ENCODE measurements around the gene RNF145. TPM values are rescaled to one million over a fixed set of nuclear protein-coding genes. Genes with fewer than 3 reads are reported as not detected.
"Not testable (repeated sequence)": the region's sequence is repeated elsewhere in the genome, so short reads cannot be mapped to it uniquely, and the experiment has no call there.

Gene RNF145
- total and polyA plus RNA-seq, 12 donors = 9.4 to 37.4 (median 22.2) TPM

GRCh38 chr5:159149085-159149484 is 60.3 kb downstream of the RNF145 start:
- no peaks in the 10 kb centered on the region for H3K9me3 ChIP-seq
- no peaks in the 10 kb centered on the region for H3K4me1 ChIP-seq
- no peak overlapping the region for H3K27ac ChIP-seq
- TF ChIP-seq, protein P1, sequence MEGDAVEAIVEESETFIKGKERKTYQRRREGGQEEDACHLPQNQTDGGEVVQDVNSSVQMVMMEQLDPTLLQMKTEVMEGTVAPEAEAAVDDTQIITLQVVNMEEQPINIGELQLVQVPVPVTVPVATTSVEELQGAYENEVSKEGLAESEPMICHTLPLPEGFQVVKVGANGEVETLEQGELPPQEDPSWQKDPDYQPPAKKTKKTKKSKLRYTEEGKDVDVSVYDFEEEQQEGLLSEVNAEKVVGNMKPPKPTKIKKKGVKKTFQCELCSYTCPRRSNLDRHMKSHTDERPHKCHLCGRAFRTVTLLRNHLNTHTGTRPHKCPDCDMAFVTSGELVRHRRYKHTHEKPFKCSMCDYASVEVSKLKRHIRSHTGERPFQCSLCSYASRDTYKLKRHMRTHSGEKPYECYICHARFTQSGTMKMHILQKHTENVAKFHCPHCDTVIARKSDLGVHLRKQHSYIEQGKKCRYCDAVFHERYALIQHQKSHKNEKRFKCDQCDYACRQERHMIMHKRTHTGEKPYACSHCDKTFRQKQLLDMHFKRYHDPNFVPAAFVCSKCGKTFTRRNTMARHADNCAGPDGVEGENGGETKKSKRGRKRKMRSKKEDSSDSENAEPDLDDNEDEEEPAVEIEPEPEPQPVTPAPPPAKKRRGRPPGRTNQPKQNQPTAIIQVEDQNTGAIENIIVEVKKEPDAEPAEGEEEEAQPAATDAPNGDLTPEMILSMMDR (IDR thresholded peaks at IDR 0.05) = no peak
- no peak for ATAC-seq
- intact Hi-C loops (cut with DNase I) = no loop called here
- WGBS, 2 donors = 92 to 96% methylated on average over 7 of the region's 7 CpGs
- no peaks in the 10 kb centered on the region for H3K36me3 ChIP-seq
- no peak for DNase-seq
- H3K27me3 ChIP-seq = peaks cover 0 to 4% (median 0%) of the 10 kb centered on the region in 7 donors
- H3K4me3 ChIP-seq = no peak overlapping the region

GRCh38 chr5:159147976-159148375 is 61.4 kb downstream of the RNF145 start:
- Histone ChIP-seq H3K27me3 (peaks cover 0 to 4% (median 0%) of the 10 kb centered on the region in 7 donors), H3K27ac (no peak overlapping the region), H3K36me3 (no peaks in the 10 kb centered on the region), H3K9me3 (no peaks in the 10 kb centered on the region), H3K4me1 (no peaks in the 10 kb centered on the region), H3K4me3 (no peak overlapping the region)
- intact Hi-C loops (cut with DNase I) = no loop called here
- TF ChIP-seq, protein P1 (IDR thresholded peaks at IDR 0.05) = no peak
- WGBS, 2 donors = 65 to 76% methylated on average over 1 of the region's 1 CpG
- DNase-seq (no peak), ATAC-seq (no peak)

- TF ChIP-seq, protein P1 (IDR thresholded peaks at IDR 0.05) = no peak
- DNase-seq (no peak), ATAC-seq (no peak)
- Histone ChIP-seq H3K36me3 (no peaks in the 10 kb centered on the region), H3K4me3 (no peak overlapping the region), H3K9me3 (no peaks in the 10 kb centered on the region), H3K4me1 (no peaks in the 10 kb centered on the region), H3K27me3 (peaks cover 0 to 7% (median 0%) of the 10 kb centered on the region in 7 donors), H3K27ac (no peak overlapping the region)
- WGBS, 2 donors = 41 to 76% methylated on average over 4 of the region's 4 CpGs
- intact Hi-C loops (cut with DNase I) = no loop called here
Observed at GRCh38 chr5:159146839-159147238, 62.5 kb downstream of the RNF145 start.

- H3K27me3 ChIP-seq = peaks cover 0 to 11% (median under 1%) of the 10 kb centered on the region in 7 donors
- H3K36me3 ChIP-seq; H3K27ac ChIP-seq; H3K4me3 ChIP-seq; intact Hi-C loops (cut with DNase I); ATAC-seq; H3K4me1 ChIP-seq; H3K9me3 ChIP-seq; DNase-seq: not testable (repeated sequence)
- 93 to 96% methylated on average over 1 of the region's 1 CpG for WGBS, 2 donors
Observed at GRCh38 chr5:159145160-159145559, 64.2 kb downstream of the RNF145 start.

- Histone ChIP-seq H3K9me3 (no peaks in the 10 kb centered on the region), H3K4me1 (no peaks in the 10 kb centered on the region), H3K27ac (no peak overlapping the region), H3K4me3 (no peak overlapping the region), H3K27me3 (peaks cover 0 to 27% (median 9%) of the 10 kb centered on the region in 7 donors), H3K36me3 (no peaks in the 10 kb centered on the region)
- intact Hi-C loops (cut with DNase I) = loop anchor here in 7 of 10 donors (10.0 kb wide), 5 partner anchors 445 to 1375 kb away; no protein-coding TSS in a partner anchor
- 79 to 84% methylated on average over 7 of the region's 7 CpGs for WGBS, 2 donors
- DNase-seq = no peak
- no peak for ATAC-seq
- TF ChIP-seq, protein P1 (IDR thresholded peaks at IDR 0.05) = no peak
Observed at GRCh38 chr5:159139802-159140201, 69.6 kb downstream of the RNF145 start.

Measured in heart right ventricle (tissue), 16 donors.